ENCODE measurements around the gene UHMK1.
A peak's percentile ranks its signal among the peaks of the same experiment; 100 is the strongest.

UHMK1 gene

DNA sequence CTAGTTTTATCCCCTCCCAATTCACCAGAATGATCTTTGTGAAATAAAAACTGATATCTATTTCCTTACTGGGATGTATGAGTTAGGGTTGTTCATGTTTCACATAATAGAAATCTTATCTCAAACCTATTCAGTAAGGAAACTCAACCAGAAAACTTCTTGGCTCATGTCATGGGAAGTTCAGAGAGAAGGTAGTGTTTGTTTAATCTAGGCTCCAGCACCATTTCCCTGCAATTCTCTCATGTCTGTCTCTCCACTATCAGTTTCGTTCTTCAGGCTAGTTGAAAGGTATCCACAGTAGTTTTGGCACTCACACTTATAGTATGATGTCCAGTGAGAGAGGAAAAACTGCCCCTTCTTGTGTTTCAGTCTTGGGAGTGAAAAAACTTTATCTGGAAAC, 34.6 kb upstream of the UHMK1 start:
- Histone ChIP-seq H3K4ac (ENCODE audit: low read depth, low read length) (no peak overlapping the region), H3K27me3 (ENCODE audit: insufficient read depth, low read length, poor library complexity) (no peaks in the 10 kb centered on the region), H3K18ac (ENCODE audit: low read length) (no peak overlapping the region), H3K9ac (ENCODE audit: low read length) (no peak overlapping the region), H3K4me3 (ENCODE audit: low read length) (no peak overlapping the region), H4K5ac (ENCODE audit: low read length) (no peak overlapping the region), H3K79me1 (ENCODE audit: low read length) (no peaks in the 10 kb centered on the region), H2AK5ac (ENCODE audit: low read length) (no peak overlapping the region), H3K4me1 (ENCODE audit: control insufficient read depth, low read depth, low read length) (no peaks in the 10 kb centered on the region), H3K4me2 (ENCODE audit: low read length) (no peak overlapping the region), H2BK5ac (ENCODE audit: low read length) (no peak overlapping the region), H3K23ac (ENCODE audit: low read length) (no peak overlapping the region), H2BK120ac (ENCODE audit: low read depth, low read length) (no peak overlapping the region), H3K79me2 (ENCODE audit: control insufficient read depth, insufficient read depth, low read length) (no peaks in the 10 kb centered on the region), H3K56ac (ENCODE audit: low read length) (no peak overlapping the region), H3K36me3 (ENCODE audit: control insufficient read depth, insufficient read depth, low read length) (no peaks in the 10 kb centered on the region), H2BK15ac (replicated peaks; ENCODE audit: low read depth) (no peak overlapping the region), H3K27ac (ENCODE audit: low read depth, low read length) (no peak overlapping the region), H4K8ac (ENCODE audit: low read depth, low read length) (no peak overlapping the region)
- no CpG with 5 or more reads among the region's 1 CpG for WGBS (ENCODE audit: extremely low coverage, insufficient coverage, low lambda C conversion rate)
- no peak for DNase-seq

DNA sequence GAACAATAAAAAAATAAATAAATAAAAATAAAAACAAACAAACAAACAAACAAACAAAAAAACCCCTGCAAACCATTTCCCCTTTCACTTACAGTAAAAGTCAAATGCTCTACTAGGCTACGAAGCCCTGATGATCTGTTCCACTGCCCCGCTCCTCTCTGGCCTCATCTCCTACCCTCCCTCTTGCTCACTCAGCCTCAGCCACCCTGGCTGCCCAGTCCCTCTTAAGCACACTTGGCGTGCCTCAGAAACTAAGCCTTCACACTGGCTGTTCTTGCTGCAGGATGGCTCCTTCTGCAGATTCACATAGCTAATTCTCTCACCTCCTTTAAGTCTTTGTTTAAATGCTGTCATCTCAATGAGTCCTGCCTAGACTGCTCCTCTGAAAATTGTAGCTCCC, 30.8 kb upstream of the UHMK1 start:
- DNase-seq: no peak
- no peak overlapping the region for H2BK15ac ChIP-seq (replicated peaks; ENCODE audit: low read depth)
- no peak overlapping the region for H4K8ac ChIP-seq (ENCODE audit: low read depth, low read length)
- H3K27ac ChIP-seq (ENCODE audit: low read depth, low read length): no peak overlapping the region
- H4K5ac ChIP-seq (ENCODE audit: low read length): no peak overlapping the region
- H3K4ac ChIP-seq (ENCODE audit: low read depth, low read length): no peak overlapping the region
- no peak overlapping the region for H3K9ac ChIP-seq (ENCODE audit: low read length)
- no peak overlapping the region for H3K4me3 ChIP-seq (ENCODE audit: low read length)
- no peaks in the 10 kb centered on the region for H3K4me1 ChIP-seq (ENCODE audit: control insufficient read depth, low read depth, low read length)
- no peaks in the 10 kb centered on the region for H3K79me1 ChIP-seq (ENCODE audit: low read length)
- no peak overlapping the region for H3K56ac ChIP-seq (ENCODE audit: low read length)
- H3K36me3 ChIP-seq (ENCODE audit: control insufficient read depth, insufficient read depth, low read length): no peaks in the 10 kb centered on the region
- no peaks in the 10 kb centered on the region for H3K27me3 ChIP-seq (ENCODE audit: insufficient read depth, low read length, poor library complexity)
- no peak overlapping the region for H2BK5ac ChIP-seq (ENCODE audit: low read length)
- H3K4me2 ChIP-seq (ENCODE audit: low read length): no peak overlapping the region
- H3K23ac ChIP-seq (ENCODE audit: low read length): no peak overlapping the region
- no peak overlapping the region for H2BK120ac ChIP-seq (ENCODE audit: low read depth, low read length)
- no CpG with 5 or more reads among the region's 3 CpGs for WGBS (ENCODE audit: extremely low coverage, insufficient coverage, low lambda C conversion rate)
- no peaks in the 10 kb centered on the region for H3K79me2 ChIP-seq (ENCODE audit: control insufficient read depth, insufficient read depth, low read length)
- no peak overlapping the region for H2AK5ac ChIP-seq (ENCODE audit: low read length)
- H3K18ac ChIP-seq (ENCODE audit: low read length): no peak overlapping the region

DNA sequence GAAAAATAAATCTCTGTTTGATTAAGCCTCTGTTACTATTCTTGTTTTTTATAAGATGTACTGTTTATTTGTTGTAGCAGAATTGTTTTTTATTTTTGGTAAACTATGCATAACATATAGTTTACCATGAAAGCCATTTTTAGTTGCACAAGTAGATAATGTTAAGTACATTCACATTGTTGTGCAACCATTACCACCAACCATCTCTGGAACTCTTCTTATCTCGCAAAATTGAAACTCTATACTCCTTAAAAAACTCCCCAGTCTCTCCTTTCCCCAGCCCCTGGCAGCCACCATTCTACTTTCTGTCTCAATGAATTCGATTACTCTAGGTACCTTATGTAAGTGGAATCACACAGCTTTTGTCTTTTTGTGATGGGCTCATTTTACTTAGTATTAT, 27.4 kb upstream of the UHMK1 start:
- Histone ChIP-seq H3K18ac (ENCODE audit: low read length) (no peak overlapping the region), H3K36me3 (ENCODE audit: control insufficient read depth, insufficient read depth, low read length) (no peaks in the 10 kb centered on the region), H3K56ac (ENCODE audit: low read length) (no peak overlapping the region), H2BK5ac (ENCODE audit: low read length) (no peak overlapping the region), H2BK120ac (ENCODE audit: low read depth, low read length) (no peak overlapping the region), H3K27me3 (ENCODE audit: insufficient read depth, low read length, poor library complexity) (no peaks in the 10 kb centered on the region), H4K8ac (ENCODE audit: low read depth, low read length) (no peak overlapping the region), H3K9ac (ENCODE audit: low read length) (no peak overlapping the region), H3K4me3 (ENCODE audit: low read length) (no peak overlapping the region), H3K4me2 (ENCODE audit: low read length) (no peak overlapping the region), H3K4me1 (ENCODE audit: control insufficient read depth, low read depth, low read length) (no peaks in the 10 kb centered on the region), H3K4ac (ENCODE audit: low read depth, low read length) (no peak overlapping the region), H3K79me1 (ENCODE audit: low read length) (no peaks in the 10 kb centered on the region), H3K27ac (ENCODE audit: low read depth, low read length) (no peak overlapping the region), H4K5ac (ENCODE audit: low read length) (no peak overlapping the region), H3K79me2 (ENCODE audit: control insufficient read depth, insufficient read depth, low read length) (no peaks in the 10 kb centered on the region), H2AK5ac (ENCODE audit: low read length) (no peak overlapping the region), H3K23ac (ENCODE audit: low read length) (no peak overlapping the region), H2BK15ac (replicated peaks; ENCODE audit: low read depth) (no peak overlapping the region)
- DNase-seq: no peak
- no CpG with 5 or more reads among the region's 2 CpGs for WGBS (ENCODE audit: extremely low coverage, insufficient coverage, low lambda C conversion rate)

DNA sequence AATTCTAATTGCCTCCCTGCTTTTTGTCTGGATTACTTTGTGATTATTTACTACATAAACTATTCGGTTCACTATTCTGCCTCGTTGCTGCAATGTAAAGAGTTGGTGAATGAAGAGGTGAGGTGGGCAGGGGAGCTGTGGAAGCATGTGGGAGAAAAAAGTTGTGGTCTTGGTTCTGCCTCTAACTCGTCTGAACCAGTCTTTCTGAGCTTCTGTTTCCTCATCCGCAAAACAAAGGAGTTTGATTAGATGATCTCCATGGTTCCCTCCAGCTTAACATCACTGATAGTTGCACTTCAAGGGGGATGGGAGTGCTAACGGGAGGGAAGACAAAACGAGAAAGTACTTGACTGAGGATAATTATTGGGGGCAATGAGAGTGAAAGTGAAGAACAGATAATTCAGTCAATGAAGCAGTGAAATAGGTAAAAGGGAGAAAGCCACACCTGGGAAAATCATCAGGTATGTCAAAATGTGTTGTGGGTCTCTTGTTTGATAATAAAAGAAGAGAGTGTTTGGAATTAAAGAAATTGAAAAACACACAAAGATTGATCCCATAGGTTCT, 26.2 kb upstream of the UHMK1 start:
- Histone ChIP-seq H3K23ac (ENCODE audit: low read length) (no peak overlapping the region), H3K79me2 (ENCODE audit: control insufficient read depth, insufficient read depth, low read length) (no peaks in the 10 kb centered on the region), H3K4me3 (ENCODE audit: low read length) (no peak overlapping the region), H3K9ac (ENCODE audit: low read length) (no peak overlapping the region), H3K79me1 (ENCODE audit: low read length) (no peaks in the 10 kb centered on the region), H3K4me1 (ENCODE audit: control insufficient read depth, low read depth, low read length) (no peaks in the 10 kb centered on the region), H2BK15ac (replicated peaks; ENCODE audit: low read depth) (no peak overlapping the region), H3K18ac (ENCODE audit: low read length) (no peak overlapping the region), H3K27ac (ENCODE audit: low read depth, low read length) (no peak overlapping the region), H4K8ac (ENCODE audit: low read depth, low read length) (no peak overlapping the region), H2BK5ac (ENCODE audit: low read length) (no peak overlapping the region), H4K5ac (ENCODE audit: low read length) (no peak overlapping the region), H3K27me3 (ENCODE audit: insufficient read depth, low read length, poor library complexity) (no peaks in the 10 kb centered on the region), H3K36me3 (ENCODE audit: control insufficient read depth, insufficient read depth, low read length) (no peaks in the 10 kb centered on the region), H3K4me2 (ENCODE audit: low read length) (no peak overlapping the region), H2BK120ac (ENCODE audit: low read depth, low read length) (no peak overlapping the region), H3K4ac (ENCODE audit: low read depth, low read length) (no peak overlapping the region), H3K56ac (ENCODE audit: low read length) (no peak overlapping the region), H2AK5ac (ENCODE audit: low read length) (no peak overlapping the region)
- peak; percentile 85 for DNase-seq
- no CpG with 5 or more reads among the region's 6 CpGs for WGBS (ENCODE audit: extremely low coverage, insufficient coverage, low lambda C conversion rate)

DNA sequence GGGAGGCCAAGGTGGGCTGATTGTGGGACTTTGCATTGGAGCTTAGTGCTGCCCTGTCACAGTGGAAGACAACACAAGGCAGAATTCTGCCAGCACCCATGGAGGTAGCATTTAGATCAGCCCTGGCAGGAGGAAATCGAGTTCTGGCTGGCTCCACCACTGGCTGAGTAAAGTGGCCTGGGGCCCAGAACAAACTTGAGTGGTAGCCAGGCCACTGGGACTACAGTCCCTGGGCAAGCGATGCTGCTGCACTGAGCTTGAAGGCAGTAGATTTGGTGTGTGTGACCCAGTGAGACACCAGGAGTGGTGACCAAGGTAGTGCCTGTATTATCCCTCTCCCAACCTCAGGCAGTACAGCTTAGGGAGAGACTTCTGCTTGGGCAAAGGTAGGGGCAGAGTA, 22.5 kb upstream of the UHMK1 start:
- WGBS (ENCODE audit: extremely low coverage, insufficient coverage, low lambda C conversion rate): no CpG with 5 or more reads among the region's 2 CpGs
- Histone ChIP-seq H2BK5ac (ENCODE audit: low read length) (no peak overlapping the region), H3K36me3 (ENCODE audit: control insufficient read depth, insufficient read depth, low read length) (no peaks in the 10 kb centered on the region), H3K23ac (ENCODE audit: low read length) (no peak overlapping the region), H3K4me1 (ENCODE audit: control insufficient read depth, low read depth, low read length) (no peaks in the 10 kb centered on the region), H2AK5ac (ENCODE audit: low read length) (no peak overlapping the region), H2BK120ac (ENCODE audit: low read depth, low read length) (no peak overlapping the region), H4K8ac (ENCODE audit: low read depth, low read length) (no peak overlapping the region), H3K56ac (ENCODE audit: low read length) (no peak overlapping the region), H3K18ac (ENCODE audit: low read length) (no peak overlapping the region), H3K79me1 (ENCODE audit: low read length) (no peaks in the 10 kb centered on the region), H3K79me2 (ENCODE audit: control insufficient read depth, insufficient read depth, low read length) (no peaks in the 10 kb centered on the region), H3K4ac (ENCODE audit: low read depth, low read length) (no peak overlapping the region), H3K27ac (ENCODE audit: low read depth, low read length) (no peak overlapping the region), H4K5ac (ENCODE audit: low read length) (no peak overlapping the region), H3K9ac (ENCODE audit: low read length) (no peak overlapping the region), H3K4me3 (ENCODE audit: low read length) (no peak overlapping the region), H3K27me3 (ENCODE audit: insufficient read depth, low read length, poor library complexity) (no peaks in the 10 kb centered on the region), H2BK15ac (replicated peaks; ENCODE audit: low read depth) (no peak overlapping the region), H3K4me2 (ENCODE audit: low read length) (no peak overlapping the region)
- no peak for DNase-seq

DNA sequence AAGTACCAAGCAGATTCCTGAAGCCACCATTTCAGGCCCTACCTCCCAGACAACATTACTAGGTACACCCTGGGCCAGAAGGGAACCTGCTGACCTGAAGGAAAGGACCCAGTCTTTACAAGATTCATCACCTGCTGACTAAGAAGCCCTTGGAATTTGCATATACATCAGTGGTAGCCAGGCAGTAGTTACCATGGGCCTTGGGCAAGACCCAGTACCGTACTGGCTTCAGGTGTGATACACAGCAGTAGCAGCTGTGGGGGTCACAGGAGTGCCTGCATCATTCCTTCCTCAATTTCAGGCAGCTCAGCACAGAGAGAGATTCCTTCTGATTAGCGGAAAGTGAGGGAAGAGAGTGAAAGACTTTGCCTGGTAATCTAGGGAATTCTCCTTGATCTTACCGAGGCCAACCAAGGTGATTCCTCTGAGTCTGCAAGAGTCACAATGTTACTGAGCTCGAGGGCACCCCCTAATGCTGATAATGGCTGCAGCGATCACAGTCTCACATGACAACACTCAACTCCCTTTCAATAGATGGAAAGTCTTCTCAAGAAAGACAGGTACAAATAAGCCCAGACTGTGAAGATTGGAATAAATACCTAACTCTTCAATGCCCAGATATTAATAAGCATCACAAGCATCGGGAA, 22.0 kb upstream of the UHMK1 start:
- no peak overlapping the region for H4K8ac ChIP-seq (ENCODE audit: low read depth, low read length)
- H3K4me2 ChIP-seq (ENCODE audit: low read length): no peak overlapping the region
- no peaks in the 10 kb centered on the region for H3K4me1 ChIP-seq (ENCODE audit: control insufficient read depth, low read depth, low read length)
- no peak overlapping the region for H3K9ac ChIP-seq (ENCODE audit: low read length)
- H3K79me1 ChIP-seq (ENCODE audit: low read length): no peaks in the 10 kb centered on the region
- H4K5ac ChIP-seq (ENCODE audit: low read length): no peak overlapping the region
- no peak overlapping the region for H3K4ac ChIP-seq (ENCODE audit: low read depth, low read length)
- H3K4me3 ChIP-seq (ENCODE audit: low read length): no peak overlapping the region
- no peak overlapping the region for H2BK120ac ChIP-seq (ENCODE audit: low read depth, low read length)
- H2AK5ac ChIP-seq (ENCODE audit: low read length): no peak overlapping the region
- H2BK5ac ChIP-seq (ENCODE audit: low read length): no peak overlapping the region
- H3K36me3 ChIP-seq (ENCODE audit: control insufficient read depth, insufficient read depth, low read length): no peaks in the 10 kb centered on the region
- no peaks in the 10 kb centered on the region for H3K27me3 ChIP-seq (ENCODE audit: insufficient read depth, low read length, poor library complexity)
- no peak overlapping the region for H3K56ac ChIP-seq (ENCODE audit: low read length)
- no peak overlapping the region for H3K18ac ChIP-seq (ENCODE audit: low read length)
- H3K23ac ChIP-seq (ENCODE audit: low read length): no peak overlapping the region
- no peak overlapping the region for H2BK15ac ChIP-seq (replicated peaks; ENCODE audit: low read depth)
- H3K79me2 ChIP-seq (ENCODE audit: control insufficient read depth, insufficient read depth, low read length): no peaks in the 10 kb centered on the region
- H3K27ac ChIP-seq (ENCODE audit: low read depth, low read length): no peak overlapping the region
- DNase-seq: peak; percentile 77
- no CpG with 5 or more reads among the region's 6 CpGs for WGBS (ENCODE audit: extremely low coverage, insufficient coverage, low lambda C conversion rate)

All from mesendoderm (in vitro differentiated cells).